ENCODE data around the gene ACAN. TPM values are rescaled to one million over a fixed set of nuclear protein-coding genes. Genes with fewer than 3 reads are reported as not detected.

The ACAN gene
- total RNA-seq, 4 donors from 2014 or later: 0.85 to 6.9 TPM; not detected in 2

GRCh38 chr15:88849376-88850072 is 46.3 kb downstream of the ACAN start:
- intact Hi-C loops (cut with DNase I; ENCODE audit: low total_unique reads): no loop called here
- TF ChIP-seq POLR2A (IDR thresholded peaks at IDR 0.05): no peak
- no peak for TF ChIP-seq CTCF (IDR thresholded peaks at IDR 0.05)
- Histone ChIP-seq H3K27me3 (no peaks in the 10 kb centered on the region), H3K27ac (no peak overlapping the region), H3K4me1 (no peaks in the 10 kb centered on the region), H3K36me3 (no peaks in the 10 kb centered on the region), H3K4me3 (no peak overlapping the region), H3K9me3 (no peaks in the 10 kb centered on the region)
- DNase-seq: no peak

- intact Hi-C loops (cut with DNase I; ENCODE audit: low total_unique reads): no loop called here
- no peaks in the 10 kb centered on the region for H3K27me3 ChIP-seq
- DNase-seq: no peak
- no peak for TF ChIP-seq POLR2A (IDR thresholded peaks at IDR 0.05)
- no peak overlapping the region for H3K27ac ChIP-seq
- no peak overlapping the region for H3K4me3 ChIP-seq
- H3K4me1 ChIP-seq: no peaks in the 10 kb centered on the region
- H3K36me3 ChIP-seq: no peaks in the 10 kb centered on the region
- no peaks in the 10 kb centered on the region for H3K9me3 ChIP-seq
Observed at GRCh38 chr15:88852476-88852875, 49.2 kb downstream of the ACAN start.

- Histone ChIP-seq H3K9me3 (no peaks in the 10 kb centered on the region), H3K4me1 (no peaks in the 10 kb centered on the region), H3K36me3 (no peaks in the 10 kb centered on the region), H3K27me3 (no peaks in the 10 kb centered on the region), H3K4me3 (no peak overlapping the region), H3K27ac (no peak overlapping the region)
- TF ChIP-seq CTCF (IDR thresholded peaks at IDR 0.05) (no peak), POLR2A (IDR thresholded peaks at IDR 0.05) (no peak)
- intact Hi-C loops (cut with DNase I; ENCODE audit: low total_unique reads): no loop called here
- no peak for DNase-seq
Observed at GRCh38 chr15:88858934-88859333, 55.7 kb downstream of the ACAN start.

GRCh38 chr15:88859550-88859949 is 56.3 kb downstream of the ACAN start:
- Histone ChIP-seq H3K27me3 (no peaks in the 10 kb centered on the region), H3K9me3 (no peaks in the 10 kb centered on the region), H3K4me3 (no peak overlapping the region), H3K27ac (no peak overlapping the region), H3K36me3 (no peaks in the 10 kb centered on the region), H3K4me1 (no peaks in the 10 kb centered on the region)
- TF ChIP-seq CTCF (IDR thresholded peaks at IDR 0.05) (no peak), POLR2A (IDR thresholded peaks at IDR 0.05) (no peak)
- no peak for DNase-seq
- intact Hi-C loops (cut with DNase I; ENCODE audit: low total_unique reads): no loop called here

- intact Hi-C loops (cut with DNase I; ENCODE audit: low total_unique reads): no loop called here
Observed at GRCh38 chr15:88860212-88860611, 57.0 kb downstream of the ACAN start.

More at GRCh38 chr15:88860212-88860611, 57.0 kb downstream of the ACAN start:
- Histone ChIP-seq H3K27ac (no peak overlapping the region), H3K36me3 (no peaks in the 10 kb centered on the region), H3K9me3 (no peaks in the 10 kb centered on the region), H3K4me3 (no peak overlapping the region), H3K4me1 (no peaks in the 10 kb centered on the region), H3K27me3 (no peaks in the 10 kb centered on the region)
- no peak for DNase-seq
- no peak for TF ChIP-seq POLR2A (IDR thresholded peaks at IDR 0.05)
- no peak for TF ChIP-seq CTCF (IDR thresholded peaks at IDR 0.05)

Measured in uterus (tissue), 4 donors.